Endothelial cell of umbilical vein (primary cell): ENCODE data around the gene FBN2. TPM values are rescaled to one million over a fixed set of nuclear protein-coding genes. Genes with fewer than 3 reads are reported as not detected.

Source experiments
- BruUV-seq: library from RNA; stranded (reverse); fragments of 400-500 nt; replicated peaks from 2 replicates; lab custom pipeline; 2021; lab: Mats Ljungman, UMichigan
- CTCF ChIA-PET: fragments of 300-600, 350-600 bp; sonication (Branson Sonifier 250); formaldehyde crosslinking; loops from one replicate; lab custom pipeline; 2021; ENCODE audit warnings: antibody characterized with exemption, inconsistent platforms; lab: Charles Lee
- POLR2A ChIA-PET: fragments of 300-600, 350-600 bp; sonication (Branson Sonifier 250); formaldehyde crosslinking; loops from one replicate; lab custom pipeline; 2021; ENCODE audit warnings: antibody characterized with exemption, inconsistent platforms; lab: Charles Lee
- DNase-seq: peaks from one replicate; pipeline ENCODE4 v3.0.0-alpha.2; 2011; ENCODE audit warnings: low read depth, low spot score
- FAIRE-seq: peaks from 2 replicates; lab custom pipeline; 2011; peaks lifted over from hg19 to GRCh38; lab: Jason Lieb, UNC
- H2AFZ ChIP-seq: 2 replicates; pipeline ENCODE4 v1.6.0; 2012; ENCODE audit warnings: low read depth, low read length, control low read depth, inconsistent platforms
- H3K27ac ChIP-seq: 2 replicates; pipeline ENCODE4 v1.5.1; 2011; ENCODE audit warnings: low read depth, mild to moderate bottlenecking, control low read depth, low read length, moderate library complexity; ENCODE audit not compliant: insufficient read depth
- H3K27me3 ChIP-seq, 2 experiments: 2 replicates each; pipeline versions ENCODE4 v1.6.0 to v1.6.1; 2011; ENCODE audit warnings: low read length in 2 of 2, mixed read lengths in 1 of 2; ENCODE audit not compliant: control insufficient read depth in 2 of 2, insufficient read depth in 2 of 2
- H3K36me3 ChIP-seq, 2 experiments: 2 replicates in 1 of 2; 3 replicates in 1 of 2; pipeline ENCODE4 v1.5.1; 2011; ENCODE audit warnings: low read length in 2 of 2, mild to moderate bottlenecking in 1 of 2, moderate library complexity in 1 of 2; ENCODE audit not compliant: control insufficient read depth in 2 of 2, insufficient read depth in 2 of 2; ENCODE audit errors: extremely low read depth in 1 of 2
- H3K4me1 ChIP-seq: 3 replicates; pipeline ENCODE4 v1.5.1; 2011; ENCODE audit warnings: mild to moderate bottlenecking, low read length; ENCODE audit not compliant: control insufficient read depth, insufficient read depth; ENCODE audit errors: extremely low read depth
- H3K4me2 ChIP-seq: 2 replicates; pipeline ENCODE4 v1.6.1; 2011; ENCODE audit warnings: low read length, control low read depth, mixed read lengths; ENCODE audit not compliant: insufficient read depth
- H3K4me3 ChIP-seq, 3 experiments: fragments of 200-600 bp in 1 of 3; sonication (generic), shearing (Covaris generic) in 1 of 3; replicated peaks in 1 of 3; 2 replicates each; pipeline ENCODE4 v1.5.1; 2011 to 2016; ENCODE audit warnings: control low read depth in 3 of 3, low read length in 3 of 3, mild to moderate bottlenecking in 2 of 3, inconsistent platforms in 1 of 3, low read depth in 1 of 3, moderate library complexity in 1 of 3; ENCODE audit not compliant: insufficient read depth in 1 of 3
- H3K79me2 ChIP-seq: 2 replicates; pipeline ENCODE4 v1.6.0; 2012; ENCODE audit warnings: low read length, inconsistent platforms; ENCODE audit not compliant: control insufficient read depth, insufficient read depth
- H3K9ac ChIP-seq: replicated peaks from 2 replicates; pipeline ENCODE3; 2011; ENCODE audit warnings: low read length, control low read depth; ENCODE audit not compliant: insufficient read depth; ENCODE audit errors: extremely low read depth
- H3K9me1 ChIP-seq: replicated peaks from 3 replicates; pipeline ENCODE4 v1.6.0; 2011; ENCODE audit warnings: mild to moderate bottlenecking, low read length; ENCODE audit not compliant: control insufficient read depth, insufficient read depth; ENCODE audit errors: extremely low read depth
- H3K9me3 ChIP-seq: replicated peaks from 2 replicates; pipeline ENCODE4 v1.5.1; 2012; ENCODE audit warnings: low read length, inconsistent platforms; ENCODE audit not compliant: control insufficient read depth, insufficient read depth
- H4K20me1 ChIP-seq: replicated peaks from 2 replicates; pipeline ENCODE3; 2011; ENCODE audit warnings: mild to moderate bottlenecking, low read length; ENCODE audit not compliant: control insufficient read depth, insufficient read depth; ENCODE audit errors: extremely low read depth
- EZH2 ChIP-seq: IDR thresholded peaks from 2 replicates; pipeline ENCODE4 v1.6.1; 2012; ENCODE audit warnings: borderline replicate concordance, low read depth, mild to moderate bottlenecking, moderate library complexity, low read length, inconsistent platforms; ENCODE audit not compliant: severe bottlenecking
- FOS ChIP-seq: IDR thresholded peaks from 2 replicates; pipeline ENCODE4 v1.6.1; 2011; ENCODE audit warnings: mild to moderate bottlenecking, low read length, moderate library complexity, borderline replicate concordance; ENCODE audit not compliant: insufficient read depth
- GATA2 ChIP-seq: IDR thresholded peaks from 2 replicates; pipeline ENCODE4 v1.7.0; 2011; ENCODE audit warnings: low read depth, mild to moderate bottlenecking, moderate library complexity, mixed read lengths, low read length; ENCODE audit not compliant: insufficient read length, insufficient read depth
- JUN ChIP-seq: IDR thresholded peaks from 2 replicates; pipeline ENCODE4 v1.6.1; 2011; ENCODE audit warnings: borderline replicate concordance, low read depth; ENCODE audit not compliant: insufficient read length, insufficient read depth
- MYC ChIP-seq: IDR thresholded peaks from one replicate; pipeline ENCODE4 v1.6.1; 2011; ENCODE audit warnings: mild to moderate bottlenecking, low read depth, low read length
- POLR2A ChIP-seq: IDR thresholded peaks from 2 replicates; pipeline ENCODE4 v1.6.1; 2012; ENCODE audit warnings: low read depth, mild to moderate bottlenecking, control low read depth, low read length
- POLR2AphosphoS5 ChIP-seq: IDR thresholded peaks from 2 replicates; pipeline ENCODE4 v1.6.1; 2012; ENCODE audit warnings: low read depth, mild to moderate bottlenecking, control low read depth, low read length, moderate library complexity; ENCODE audit not compliant: insufficient read depth
- dilution Hi-C: fragments of 300-500 bp; cut with MboI; formaldehyde crosslinking; loops from one replicate; pipeline ENCODE4 v1.15.0; 2019; ENCODE audit warnings: low sequenced_read_pairs; ENCODE audit not compliant: extremely low pct_ligation_motif_present
- intact Hi-C: fragments of 100-400 bp; cut with micrococcal nuclease; formaldehyde crosslinking; loops from one replicate; pipeline ENCODE4 v1.10.0; 2022
- polyA plus RNA-seq, 4 experiments: library from polyadenylated mRNA; depleted of rRNA in 3 of 4; stranded (reverse) in 3 of 4; unstranded in 1 of 4; fragments of >200 nt; gene quantifications; 2 replicates each; pipeline versions ENCODE4 v1.2.1 to v1.2.3, GENCODE V29; 2011 to 2012; ENCODE audit warnings: missing spikeins in 1 of 4
- total RNA-seq: library from RNA; stranded (reverse); gene quantifications from 2 replicates; pipeline ENCODE4 v1.2.3, GENCODE V29; 2021
- TF ChIP-seq, protein P1 (sequence below): IDR thresholded peaks from 2 replicates; pipeline ENCODE4 v1.6.1; 2011; ENCODE audit not compliant: insufficient read depth, insufficient read length
- TF ChIP-seq, protein P2 (sequence below), 2 donors: IDR thresholded peaks; 1 replicate in 1 of 2; 2 replicates in 1 of 2; pipeline ENCODE4 v1.5.1; 2011; ENCODE audit warnings: low read length in 2 of 2, mild to moderate bottlenecking in 2 of 2, moderate library complexity in 2 of 2, control low read depth in 1 of 2, inconsistent platforms in 1 of 2, low read depth in 1 of 2; ENCODE audit not compliant: insufficient read depth in 1 of 2; ENCODE audit errors: extremely low read depth in 1 of 2

The FBN2 gene
- total and polyA plus RNA-seq, 2 donors (not counting 3 experiments of a cell fraction or from before 2014, with no cell fraction given) = 21.8 to 57.4 TPM

DNA sequence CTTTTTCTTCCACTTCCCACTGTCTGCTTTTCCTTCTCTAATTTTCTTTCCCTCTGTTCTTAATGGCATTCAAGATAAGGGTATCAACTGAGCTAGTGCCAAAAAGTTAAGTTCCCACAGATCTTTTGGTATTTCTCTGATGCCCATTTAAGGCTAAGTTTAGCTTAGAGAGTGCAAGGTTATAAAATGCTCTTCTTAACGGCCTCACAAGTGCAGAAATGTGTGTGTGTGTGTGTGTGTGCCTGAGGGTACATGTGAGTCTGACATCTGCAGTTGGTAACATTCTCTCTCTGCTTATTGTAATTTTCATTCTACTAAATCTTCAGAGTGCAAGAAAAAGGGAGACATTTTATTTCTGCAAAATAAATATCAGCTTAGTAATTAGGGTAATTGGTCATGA is 24.2 kb downstream of the FBN2 start:
- no TSS peak for BruUV-seq
- Histone ChIP-seq H3K4me2 (no peak overlapping the region), H3K79me2 (no peaks in the 10 kb centered on the region), H3K9me3 (no peaks in the 10 kb centered on the region), H3K9me1 (no peaks in the 10 kb centered on the region), H3K9ac (no peak overlapping the region), H2AFZ (no peak overlapping the region), H3K36me3 (peaks cover 0 to 3% of the 10 kb centered on the region in 2 experiments), H3K4me3 (no peak overlapping the region), H4K20me1 (no peaks in the 10 kb centered on the region), H3K27me3 (no peaks in the 10 kb centered on the region), H3K4me1 (no peaks in the 10 kb centered on the region), H3K27ac (no peak overlapping the region)
- TF ChIP-seq, protein P1, sequence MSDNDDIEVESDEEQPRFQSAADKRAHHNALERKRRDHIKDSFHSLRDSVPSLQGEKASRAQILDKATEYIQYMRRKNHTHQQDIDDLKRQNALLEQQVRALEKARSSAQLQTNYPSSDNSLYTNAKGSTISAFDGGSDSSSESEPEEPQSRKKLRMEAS = no peak
- TF ChIP-seq EZH2 (no peak), POLR2A (no peak), POLR2AphosphoS5 (no peak), JUN (no peak), FOS (no peak), MYC (no peak), GATA2 (no peak)
- TF ChIP-seq, protein P2, sequence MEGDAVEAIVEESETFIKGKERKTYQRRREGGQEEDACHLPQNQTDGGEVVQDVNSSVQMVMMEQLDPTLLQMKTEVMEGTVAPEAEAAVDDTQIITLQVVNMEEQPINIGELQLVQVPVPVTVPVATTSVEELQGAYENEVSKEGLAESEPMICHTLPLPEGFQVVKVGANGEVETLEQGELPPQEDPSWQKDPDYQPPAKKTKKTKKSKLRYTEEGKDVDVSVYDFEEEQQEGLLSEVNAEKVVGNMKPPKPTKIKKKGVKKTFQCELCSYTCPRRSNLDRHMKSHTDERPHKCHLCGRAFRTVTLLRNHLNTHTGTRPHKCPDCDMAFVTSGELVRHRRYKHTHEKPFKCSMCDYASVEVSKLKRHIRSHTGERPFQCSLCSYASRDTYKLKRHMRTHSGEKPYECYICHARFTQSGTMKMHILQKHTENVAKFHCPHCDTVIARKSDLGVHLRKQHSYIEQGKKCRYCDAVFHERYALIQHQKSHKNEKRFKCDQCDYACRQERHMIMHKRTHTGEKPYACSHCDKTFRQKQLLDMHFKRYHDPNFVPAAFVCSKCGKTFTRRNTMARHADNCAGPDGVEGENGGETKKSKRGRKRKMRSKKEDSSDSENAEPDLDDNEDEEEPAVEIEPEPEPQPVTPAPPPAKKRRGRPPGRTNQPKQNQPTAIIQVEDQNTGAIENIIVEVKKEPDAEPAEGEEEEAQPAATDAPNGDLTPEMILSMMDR (IDR thresholded peaks at IDR 0.05; ENCODE audit: extremely low read depth in 1 of 2, insufficient read depth in 1 of 2, low read depth in 1 of 2, low read length in 2 of 2) = no peak
- ChIA-PET POLR2A (no interaction called here), CTCF (interaction anchor here (0.7 to 1.5 kb wide), 2 partner anchors 13 to 15 kb away, joined by 3 to 6 read pairs; no protein-coding TSS in a partner anchor)
- no peak for FAIRE-seq
- no peak for DNase-seq
- dilution Hi-C loops (no loop called here), intact Hi-C loops (no loop called here)
